Ishikawa (cell line): ENCODE measurements around the gene PLCB3.

ENCODE experiments used
- CEBPB ChIP-seq: IDR thresholded peaks from 2 replicates; pipeline ENCODE4 v1.6.1; 2012
- CREB1 ChIP-seq: IDR thresholded peaks from 2 replicates; pipeline ENCODE4 v1.6.1; 2012; ENCODE audit warnings: low read depth
- EGR1 ChIP-seq: IDR thresholded peaks from 2 replicates; pipeline ENCODE4 v1.6.1; 2012
- EP300 ChIP-seq: IDR thresholded peaks from 2 replicates; pipeline ENCODE4 v1.6.1; 2012; ENCODE audit warnings: borderline replicate concordance
- FOXM1 ChIP-seq: IDR thresholded peaks from 2 replicates; pipeline ENCODE4 v1.6.1; 2012; ENCODE audit warnings: low read depth, borderline replicate concordance
- MAX ChIP-seq: IDR thresholded peaks from 2 replicates; pipeline ENCODE4 v1.6.1; 2012
- NFIC ChIP-seq: IDR thresholded peaks from 2 replicates; pipeline ENCODE4 v1.6.1; 2012
- RAD21 ChIP-seq: IDR thresholded peaks from 2 replicates; pipeline ENCODE4 v1.6.1; 2012; ENCODE audit warnings: low read depth
- TAF1 ChIP-seq: IDR thresholded peaks from 2 replicates; pipeline ENCODE4 v1.6.1; 2012; ENCODE audit warnings: low read depth, mild to moderate bottlenecking
- TCF12 ChIP-seq: IDR thresholded peaks from 2 replicates; pipeline ENCODE4 v1.6.1; 2012; ENCODE audit warnings: low read depth
- TEAD4 ChIP-seq: IDR thresholded peaks from 2 replicates; pipeline ENCODE4 v1.6.1; 2012
- YY1 ChIP-seq: IDR thresholded peaks from 2 replicates; pipeline ENCODE4 v1.6.1; 2012; ENCODE audit warnings: low read depth
- ZBTB7A ChIP-seq: IDR thresholded peaks from 2 replicates; pipeline ENCODE4 v1.6.1; 2012; ENCODE audit warnings: low read depth
- TF ChIP-seq, protein P1 (sequence below): IDR thresholded peaks from 2 replicates; pipeline ENCODE4 v1.6.1; 2012; ENCODE audit warnings: low read depth, mild to moderate bottlenecking
- TF ChIP-seq, protein P2 (sequence below): IDR thresholded peaks from 2 replicates; pipeline ENCODE4 v1.6.1; 2012

Gene PLCB3

GRCh38 chr11:64291752-64292459, 40.6 kb downstream of the PLCB3 start:
- TF ChIP-seq TAF1 (no peak), CREB1 (no peak), EP300 (no peak), ZBTB7A (no peak), TCF12 (no peak), TEAD4 (no peak), FOXM1 (no peak), EGR1 (no peak; the same call in 1 of the 2 replicates), CEBPB (no peak)
- TF ChIP-seq, protein P1, sequence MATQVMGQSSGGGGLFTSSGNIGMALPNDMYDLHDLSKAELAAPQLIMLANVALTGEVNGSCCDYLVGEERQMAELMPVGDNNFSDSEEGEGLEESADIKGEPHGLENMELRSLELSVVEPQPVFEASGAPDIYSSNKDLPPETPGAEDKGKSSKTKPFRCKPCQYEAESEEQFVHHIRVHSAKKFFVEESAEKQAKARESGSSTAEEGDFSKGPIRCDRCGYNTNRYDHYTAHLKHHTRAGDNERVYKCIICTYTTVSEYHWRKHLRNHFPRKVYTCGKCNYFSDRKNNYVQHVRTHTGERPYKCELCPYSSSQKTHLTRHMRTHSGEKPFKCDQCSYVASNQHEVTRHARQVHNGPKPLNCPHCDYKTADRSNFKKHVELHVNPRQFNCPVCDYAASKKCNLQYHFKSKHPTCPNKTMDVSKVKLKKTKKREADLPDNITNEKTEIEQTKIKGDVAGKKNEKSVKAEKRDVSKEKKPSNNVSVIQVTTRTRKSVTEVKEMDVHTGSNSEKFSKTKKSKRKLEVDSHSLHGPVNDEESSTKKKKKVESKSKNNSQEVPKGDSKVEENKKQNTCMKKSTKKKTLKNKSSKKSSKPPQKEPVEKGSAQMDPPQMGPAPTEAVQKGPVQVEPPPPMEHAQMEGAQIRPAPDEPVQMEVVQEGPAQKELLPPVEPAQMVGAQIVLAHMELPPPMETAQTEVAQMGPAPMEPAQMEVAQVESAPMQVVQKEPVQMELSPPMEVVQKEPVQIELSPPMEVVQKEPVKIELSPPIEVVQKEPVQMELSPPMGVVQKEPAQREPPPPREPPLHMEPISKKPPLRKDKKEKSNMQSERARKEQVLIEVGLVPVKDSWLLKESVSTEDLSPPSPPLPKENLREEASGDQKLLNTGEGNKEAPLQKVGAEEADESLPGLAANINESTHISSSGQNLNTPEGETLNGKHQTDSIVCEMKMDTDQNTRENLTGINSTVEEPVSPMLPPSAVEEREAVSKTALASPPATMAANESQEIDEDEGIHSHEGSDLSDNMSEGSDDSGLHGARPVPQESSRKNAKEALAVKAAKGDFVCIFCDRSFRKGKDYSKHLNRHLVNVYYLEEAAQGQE: no peak

- TF ChIP-seq, protein P2, sequence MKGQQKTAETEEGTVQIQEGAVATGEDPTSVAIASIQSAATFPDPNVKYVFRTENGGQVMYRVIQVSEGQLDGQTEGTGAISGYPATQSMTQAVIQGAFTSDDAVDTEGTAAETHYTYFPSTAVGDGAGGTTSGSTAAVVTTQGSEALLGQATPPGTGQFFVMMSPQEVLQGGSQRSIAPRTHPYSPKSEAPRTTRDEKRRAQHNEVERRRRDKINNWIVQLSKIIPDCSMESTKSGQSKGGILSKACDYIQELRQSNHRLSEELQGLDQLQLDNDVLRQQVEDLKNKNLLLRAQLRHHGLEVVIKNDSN: no peak
- no peak for TF ChIP-seq ZBTB7A
- TF ChIP-seq EP300: no peak
- TF ChIP-seq, protein P1: no peak
- no peak for TF ChIP-seq TCF12
- TF ChIP-seq RAD21: no peak
- no peak for TF ChIP-seq EGR1
- TF ChIP-seq TEAD4: no peak
- no peak for TF ChIP-seq CREB1
- no peak for TF ChIP-seq NFIC
- TF ChIP-seq TAF1: no peak
- no peak for TF ChIP-seq CEBPB
- no peak for TF ChIP-seq YY1
- TF ChIP-seq MAX: no peak
- no peak for TF ChIP-seq FOXM1
Measured at GRCh38 chr11:64292460-64293254, 41.3 kb downstream of the PLCB3 start.

DNA sequence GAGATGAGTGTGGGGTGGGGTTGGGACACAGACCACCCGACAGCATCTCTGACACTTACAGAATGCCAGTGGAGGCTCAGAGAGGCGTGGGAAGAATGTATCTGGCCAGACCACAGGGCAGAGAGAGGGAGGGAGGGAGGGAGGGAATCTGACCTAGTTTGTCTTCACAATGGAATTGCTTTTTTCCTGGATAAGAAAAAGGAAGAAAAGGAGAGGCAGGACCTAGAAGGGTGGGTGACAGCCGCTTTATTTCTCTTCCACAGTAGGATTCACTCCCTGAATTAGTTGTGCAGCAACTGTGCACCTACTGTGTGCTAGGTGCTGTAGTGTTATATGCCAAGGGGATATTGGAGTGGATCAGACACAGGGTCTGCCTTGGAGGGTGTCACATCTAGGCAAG, 43.4 kb downstream of the PLCB3 start:
- TF ChIP-seq CREB1 (no peak), TCF12 (no peak), ZBTB7A (no peak), EP300 (no peak)

- TF ChIP-seq YY1: no peak
- no peak for TF ChIP-seq CEBPB
- TF ChIP-seq, protein P2: no peak
- no peak for TF ChIP-seq CREB1
- no peak for TF ChIP-seq EP300
- no peak for TF ChIP-seq ZBTB7A
- TF ChIP-seq, protein P1: no peak
- no peak for TF ChIP-seq TCF12
- TF ChIP-seq MAX: no peak
- no peak for TF ChIP-seq TAF1
- TF ChIP-seq FOXM1: no peak
- no peak for TF ChIP-seq NFIC
- TF ChIP-seq TEAD4: no peak
- no peak for TF ChIP-seq EGR1
- no peak for TF ChIP-seq RAD21
Measured at GRCh38 chr11:64295760-64296159, 44.4 kb downstream of the PLCB3 start.
